Astrocyte of the cerebellum (primary cell): ENCODE data around the gene TBC1D5.

Source experiments
- DNase-seq: peaks from one replicate; pipeline ENCODE4 v3.0.0-alpha.2; 2011; ENCODE audit warnings: low read depth
- H3K4me3 ChIP-seq: 2 replicates; pipeline ENCODE4 v1.5.1; 2011; ENCODE audit warnings: mild to moderate bottlenecking, low read depth, low read length, moderate library complexity
- in situ Hi-C: cut with HindIII; loops from 2 replicates; pipeline ENCODE4 v1.10.0; 2017; ENCODE audit warnings: low sequenced_read_pairs
- TF ChIP-seq, protein P1 (sequence below): IDR thresholded peaks from 2 replicates; pipeline ENCODE4 v1.5.1; 2012; ENCODE audit warnings: low read length, low read depth, moderate library complexity, mild to moderate bottlenecking; ENCODE audit errors: missing control alignments

The TBC1D5 gene

GRCh38 chr3:17442332-17443049 is 299.9 kb downstream of the TBC1D5 start:
- DNase-seq, result no peak
- H3K4me3 ChIP-seq, result no peak overlapping the region
- in situ Hi-C loops, result loop anchor here (25.0 kb wide), 1 partner anchor 395 kb away; no protein-coding TSS in a partner anchor
- TF ChIP-seq, protein P1, sequence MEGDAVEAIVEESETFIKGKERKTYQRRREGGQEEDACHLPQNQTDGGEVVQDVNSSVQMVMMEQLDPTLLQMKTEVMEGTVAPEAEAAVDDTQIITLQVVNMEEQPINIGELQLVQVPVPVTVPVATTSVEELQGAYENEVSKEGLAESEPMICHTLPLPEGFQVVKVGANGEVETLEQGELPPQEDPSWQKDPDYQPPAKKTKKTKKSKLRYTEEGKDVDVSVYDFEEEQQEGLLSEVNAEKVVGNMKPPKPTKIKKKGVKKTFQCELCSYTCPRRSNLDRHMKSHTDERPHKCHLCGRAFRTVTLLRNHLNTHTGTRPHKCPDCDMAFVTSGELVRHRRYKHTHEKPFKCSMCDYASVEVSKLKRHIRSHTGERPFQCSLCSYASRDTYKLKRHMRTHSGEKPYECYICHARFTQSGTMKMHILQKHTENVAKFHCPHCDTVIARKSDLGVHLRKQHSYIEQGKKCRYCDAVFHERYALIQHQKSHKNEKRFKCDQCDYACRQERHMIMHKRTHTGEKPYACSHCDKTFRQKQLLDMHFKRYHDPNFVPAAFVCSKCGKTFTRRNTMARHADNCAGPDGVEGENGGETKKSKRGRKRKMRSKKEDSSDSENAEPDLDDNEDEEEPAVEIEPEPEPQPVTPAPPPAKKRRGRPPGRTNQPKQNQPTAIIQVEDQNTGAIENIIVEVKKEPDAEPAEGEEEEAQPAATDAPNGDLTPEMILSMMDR, result no peak

DNA sequence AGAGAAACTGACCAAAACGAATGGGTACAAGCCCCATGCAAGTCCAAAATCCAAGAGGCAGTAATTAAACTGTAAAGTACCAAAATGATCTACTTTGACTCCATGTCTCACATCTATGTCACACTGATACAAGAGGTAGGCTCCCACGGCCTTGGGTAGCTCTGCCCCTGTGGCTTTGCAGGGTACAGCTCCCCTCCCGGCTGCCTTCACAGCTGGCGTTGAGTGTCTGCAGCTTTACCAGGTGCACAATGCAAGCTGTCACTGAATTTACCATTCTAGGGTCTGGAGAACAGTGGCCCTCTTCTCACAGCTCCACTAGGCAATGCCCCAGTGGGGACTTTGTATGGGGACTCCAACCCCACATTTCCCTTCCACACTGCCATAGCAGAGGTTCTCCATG is 308.6 kb downstream of the TBC1D5 start:
- TF ChIP-seq, protein P1, result no peak
- no peak overlapping the region for H3K4me3 ChIP-seq
- no peak for DNase-seq
- in situ Hi-C loops, result loop anchor here (25.0 kb wide), 1 partner anchor 403 kb away; no protein-coding TSS in a partner anchor

GRCh38 chr3:17432236-17432635 is 310.2 kb downstream of the TBC1D5 start:
- H3K4me3 ChIP-seq, result no peak overlapping the region
- DNase-seq, result no peak
- in situ Hi-C loops, result loop anchor here (25.0 kb wide), 1 partner anchor 405 kb away; no protein-coding TSS in a partner anchor
- TF ChIP-seq, protein P1, result no peak

GRCh38 chr3:17431484-17432045 is 310.9 kb downstream of the TBC1D5 start:
- in situ Hi-C loops, result loop anchor here (25.0 kb wide), 1 partner anchor 406 kb away; no protein-coding TSS in a partner anchor

GRCh38 chr3:17431004-17431403 is 311.4 kb downstream of the TBC1D5 start:
- H3K4me3 ChIP-seq, result no peak overlapping the region
- TF ChIP-seq, protein P1, result peak; percentile 20
- in situ Hi-C loops, result loop anchor here (25.0 kb wide), 1 partner anchor 406 kb away; no protein-coding TSS in a partner anchor
- no peak for DNase-seq

More at GRCh38 chr3:17431484-17432045, 310.9 kb downstream of the TBC1D5 start:
- no peak for DNase-seq
- H3K4me3 ChIP-seq, result no peak overlapping the region
- TF ChIP-seq, protein P1, result no peak

- TF ChIP-seq, protein P1, result no peak
- H3K4me3 ChIP-seq, result no peak overlapping the region
- in situ Hi-C loops, result loop anchor here (25.0 kb wide), 1 partner anchor 407 kb away; no protein-coding TSS in a partner anchor
- no peak for DNase-seq
Observed at GRCh38 chr3:17430582-17430981, 311.8 kb downstream of the TBC1D5 start.
